ENCODE results near the gene SGCD.
"Not testable (repeated sequence)": the region's sequence is repeated elsewhere in the genome, so short reads cannot be mapped to it uniquely, and the experiment has no call there.

Gene SGCD

DNA sequence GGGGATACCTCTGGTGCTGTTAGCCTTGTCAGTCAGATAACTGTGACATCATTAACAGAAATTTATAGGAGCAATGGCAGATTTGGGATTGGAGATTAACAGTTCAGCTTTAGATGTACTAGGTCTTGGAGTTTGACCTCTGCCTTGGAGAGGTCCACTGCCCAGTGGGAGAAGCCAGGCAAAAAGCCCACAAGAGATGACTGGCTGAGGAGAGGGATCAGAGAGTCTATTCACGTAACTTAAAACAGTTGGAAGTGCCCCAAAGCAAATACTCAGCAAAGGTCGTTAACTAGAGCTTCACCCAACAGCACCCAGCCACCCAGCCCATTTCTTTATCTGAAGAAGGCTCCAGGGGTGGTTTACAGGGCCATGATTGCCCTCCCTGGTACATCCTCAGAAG, 290.5 kb downstream of the SGCD start:
- no peak overlapping the region for H3K27ac Mint-ChIP-seq
- no peak overlapping the region for H3K4me3 Mint-ChIP-seq
- no peaks in the 10 kb centered on the region for H3K9me3 Mint-ChIP-seq
- no peak for DNase-seq (ENCODE audit: low spot score)
- H3K36me3 Mint-ChIP-seq (ENCODE audit: low read depth): no peaks in the 10 kb centered on the region
- no peaks in the 10 kb centered on the region for H3K4me1 Mint-ChIP-seq (ENCODE audit: low read depth)
- H3K27me3 Mint-ChIP-seq (ENCODE audit: low read depth): peaks cover 2% of the 10 kb centered on the region

DNA sequence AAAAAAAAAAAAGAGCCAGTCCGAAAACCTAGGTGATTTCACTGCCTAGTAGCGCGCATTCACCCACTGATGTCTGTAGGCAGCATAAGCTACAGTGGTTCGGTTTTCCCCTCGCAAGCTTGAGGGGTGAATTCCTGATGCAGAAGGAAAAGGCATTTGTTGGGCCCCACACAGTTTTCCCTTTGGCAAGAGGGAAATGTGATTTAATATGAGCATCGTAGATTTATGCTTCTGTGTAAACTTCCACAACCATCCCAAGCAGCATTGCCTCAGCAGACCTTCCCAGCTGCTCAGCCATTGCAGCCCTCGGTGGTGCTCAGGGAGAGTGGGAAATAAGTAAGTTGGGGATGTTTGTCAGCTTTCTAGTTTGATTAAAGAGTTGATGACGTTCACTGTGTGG, 291.6 kb downstream of the SGCD start:
- H3K4me3 Mint-ChIP-seq: no peak overlapping the region
- H3K36me3 Mint-ChIP-seq (ENCODE audit: low read depth): no peaks in the 10 kb centered on the region
- no peak overlapping the region for H3K27ac Mint-ChIP-seq
- peaks cover 2% of the 10 kb centered on the region for H3K27me3 Mint-ChIP-seq (ENCODE audit: low read depth)
- no peaks in the 10 kb centered on the region for H3K9me3 Mint-ChIP-seq
- no peaks in the 10 kb centered on the region for H3K4me1 Mint-ChIP-seq (ENCODE audit: low read depth)
- no peak for DNase-seq (ENCODE audit: low spot score)

DNA sequence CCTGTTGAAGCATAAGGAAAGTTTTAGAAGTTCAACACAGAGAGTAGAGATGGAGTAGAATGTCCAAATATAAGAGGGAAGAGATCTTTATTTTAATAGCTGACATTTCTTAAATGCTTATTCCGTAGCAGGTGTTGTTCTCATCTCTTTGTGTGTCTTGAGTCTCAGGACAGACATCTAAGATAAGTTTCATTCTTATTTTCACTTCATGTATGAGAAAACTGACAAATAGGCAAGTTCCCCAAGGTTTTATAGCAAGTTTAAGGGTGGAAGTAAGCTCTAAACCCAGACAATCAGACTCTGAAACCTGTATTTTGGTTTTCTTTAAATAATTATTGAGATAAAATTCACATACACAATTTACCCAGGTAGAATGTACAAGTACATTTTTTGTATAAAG, 294.8 kb downstream of the SGCD start:
- Mint-ChIP-seq H3K4me3 (no peak overlapping the region), H3K4me1 (ENCODE audit: low read depth) (no peaks in the 10 kb centered on the region), H3K36me3 (ENCODE audit: low read depth) (no peaks in the 10 kb centered on the region), H3K9me3 (no peaks in the 10 kb centered on the region), H3K27ac (no peak overlapping the region), H3K27me3 (ENCODE audit: low read depth) (peaks cover 2% of the 10 kb centered on the region)
- no peak for DNase-seq (ENCODE audit: low spot score)

DNA sequence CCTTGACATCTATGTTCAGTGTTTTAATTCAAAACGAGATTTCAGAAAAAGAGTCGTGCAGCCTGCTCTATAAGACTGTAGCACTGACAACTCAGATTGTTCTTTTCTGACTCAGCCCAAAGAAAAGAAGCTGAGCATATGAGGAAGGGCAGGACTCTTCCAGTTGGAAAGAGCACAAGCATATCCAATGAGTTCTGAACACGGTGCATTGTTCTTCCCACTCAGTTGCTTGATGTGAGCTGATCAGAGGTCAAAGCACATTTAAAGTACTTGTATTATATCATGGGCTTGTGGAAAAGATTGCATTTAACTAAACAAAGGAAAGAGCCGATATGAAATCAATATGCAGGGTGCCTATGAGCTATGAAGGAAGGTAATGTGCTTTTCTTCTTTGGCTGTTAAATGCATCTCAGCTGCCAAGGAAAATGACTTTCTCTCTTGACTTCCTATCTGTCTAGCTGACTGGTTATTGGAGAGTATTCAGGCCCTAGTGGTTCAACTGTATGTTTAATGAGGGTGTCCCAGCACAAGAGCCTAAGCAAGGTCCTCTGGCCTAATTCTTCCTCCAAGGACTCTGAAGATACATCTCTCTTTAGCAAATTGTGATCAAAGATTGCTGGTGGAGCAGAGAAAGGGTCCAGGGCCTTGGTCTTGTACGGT, 296.5 kb downstream of the SGCD start:
- H3K27ac Mint-ChIP-seq: no peak overlapping the region
- no peaks in the 10 kb centered on the region for H3K9me3 Mint-ChIP-seq
- H3K36me3 Mint-ChIP-seq (ENCODE audit: low read depth): no peaks in the 10 kb centered on the region
- DNase-seq (ENCODE audit: low spot score): no peak
- H3K4me1 Mint-ChIP-seq (ENCODE audit: low read depth): no peaks in the 10 kb centered on the region
- H3K4me3 Mint-ChIP-seq: no peak overlapping the region
- H3K27me3 Mint-ChIP-seq (ENCODE audit: low read depth): peaks cover 2% of the 10 kb centered on the region

DNA sequence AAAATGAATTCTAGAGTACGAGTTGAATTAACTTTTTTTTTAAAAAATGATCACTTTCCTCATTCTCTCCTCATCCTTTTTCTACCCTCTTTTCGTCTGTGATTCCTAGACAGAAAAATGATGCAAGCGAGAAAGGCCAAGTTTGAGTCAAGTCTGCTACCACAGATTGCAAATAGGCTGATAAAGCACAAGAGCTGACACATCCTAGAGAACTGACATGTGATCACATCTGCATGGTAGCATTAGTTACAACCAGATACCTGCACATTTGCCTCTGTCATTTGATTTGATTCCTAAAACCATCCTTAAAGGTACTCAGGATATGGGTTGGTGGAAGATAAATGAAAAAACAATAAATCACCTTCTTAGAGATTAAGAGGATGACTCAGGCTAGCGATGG, 297.7 kb downstream of the SGCD start:
- H3K4me1 Mint-ChIP-seq (ENCODE audit: low read depth): no peaks in the 10 kb centered on the region
- H3K4me3 Mint-ChIP-seq: no peak overlapping the region

DNA sequence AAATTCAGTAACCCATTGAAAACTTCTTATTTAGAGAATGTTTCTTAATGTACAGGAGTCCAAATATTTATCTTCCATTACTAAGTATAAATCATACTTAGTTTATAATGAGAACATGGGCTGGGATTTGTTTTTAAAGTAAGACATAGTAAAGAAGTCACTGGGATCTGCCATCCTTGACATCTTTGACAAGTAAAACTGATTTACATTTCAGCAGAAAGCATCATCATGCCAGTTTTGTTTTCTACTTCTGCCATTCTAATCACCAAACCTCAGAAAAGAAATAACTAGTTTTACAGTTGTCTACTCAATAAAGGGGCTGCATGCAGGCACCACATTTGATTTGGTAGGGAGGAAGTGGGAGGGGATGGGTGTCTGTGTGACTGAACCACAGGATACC, 301.5 kb downstream of the SGCD start:
- H3K9me3 Mint-ChIP-seq: no peaks in the 10 kb centered on the region
- H3K36me3 Mint-ChIP-seq (ENCODE audit: low read depth): no peaks in the 10 kb centered on the region
- no peaks in the 10 kb centered on the region for H3K27me3 Mint-ChIP-seq (ENCODE audit: low read depth)
- H3K27ac Mint-ChIP-seq: no peak overlapping the region
- no peak for DNase-seq (ENCODE audit: low spot score)
- H3K4me3 Mint-ChIP-seq: no peak overlapping the region
- no peaks in the 10 kb centered on the region for H3K4me1 Mint-ChIP-seq (ENCODE audit: low read depth)

More for the DNA sequence above, 297.7 kb downstream of the SGCD start:
- no peaks in the 10 kb centered on the region for H3K9me3 Mint-ChIP-seq
- H3K27ac Mint-ChIP-seq: no peak overlapping the region
- no peaks in the 10 kb centered on the region for H3K36me3 Mint-ChIP-seq (ENCODE audit: low read depth)
- H3K27me3 Mint-ChIP-seq (ENCODE audit: low read depth): peaks cover 2% of the 10 kb centered on the region
- no peak for DNase-seq (ENCODE audit: low spot score)

DNA sequence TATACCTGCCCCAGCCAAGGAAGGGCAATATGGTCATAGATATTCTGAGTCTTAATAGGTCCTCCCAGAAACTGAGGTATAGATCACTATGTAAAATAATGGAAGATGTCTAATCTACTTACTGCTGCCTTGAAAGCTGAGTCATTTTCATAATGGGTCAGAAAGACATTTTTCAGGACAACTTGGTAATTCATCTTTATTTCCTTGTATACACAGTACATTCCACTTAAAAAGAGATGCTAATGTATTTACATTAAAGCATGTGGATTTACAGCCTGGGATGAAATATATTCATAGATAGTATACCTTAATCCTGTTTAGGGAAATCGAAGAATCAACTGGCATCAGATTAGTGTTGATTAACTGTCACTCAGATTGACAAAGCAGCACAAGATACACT, 304.0 kb downstream of the SGCD start:
- Mint-ChIP-seq H3K4me1 (ENCODE audit: low read depth) (no peaks in the 10 kb centered on the region), H3K27me3 (ENCODE audit: low read depth) (no peaks in the 10 kb centered on the region), H3K4me3 (no peak overlapping the region), H3K27ac (no peak overlapping the region), H3K36me3 (ENCODE audit: low read depth) (no peaks in the 10 kb centered on the region), H3K9me3 (no peaks in the 10 kb centered on the region)
- no peak for DNase-seq (ENCODE audit: low spot score)

DNA sequence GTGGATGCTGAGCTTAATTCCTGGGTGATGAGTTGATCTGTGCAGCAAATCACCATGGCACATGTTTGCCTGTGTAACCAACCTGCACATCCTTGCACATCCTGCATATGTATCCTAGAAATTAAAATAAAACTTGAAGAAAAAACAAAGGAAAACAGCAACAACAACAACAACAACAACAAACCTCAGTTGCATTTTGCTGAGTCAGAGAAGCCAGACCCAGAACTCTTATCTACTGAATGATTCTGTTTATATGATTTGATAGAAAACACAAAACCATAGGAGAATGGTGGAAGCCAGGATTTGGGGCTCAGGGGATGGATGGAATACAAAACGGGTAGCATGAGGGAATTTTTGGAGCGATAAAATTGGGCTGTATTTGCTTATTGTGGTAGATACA, 307.3 kb downstream of the SGCD start:
- DNase-seq (ENCODE audit: low spot score): no peak
- Mint-ChIP-seq H3K9me3 (no peaks in the 10 kb centered on the region), H3K36me3 (ENCODE audit: low read depth) (no peaks in the 10 kb centered on the region), H3K4me3 (no peak overlapping the region), H3K27me3 (ENCODE audit: low read depth) (no peaks in the 10 kb centered on the region), H3K4me1 (ENCODE audit: low read depth) (no peaks in the 10 kb centered on the region), H3K27ac (no peak overlapping the region)

DNA sequence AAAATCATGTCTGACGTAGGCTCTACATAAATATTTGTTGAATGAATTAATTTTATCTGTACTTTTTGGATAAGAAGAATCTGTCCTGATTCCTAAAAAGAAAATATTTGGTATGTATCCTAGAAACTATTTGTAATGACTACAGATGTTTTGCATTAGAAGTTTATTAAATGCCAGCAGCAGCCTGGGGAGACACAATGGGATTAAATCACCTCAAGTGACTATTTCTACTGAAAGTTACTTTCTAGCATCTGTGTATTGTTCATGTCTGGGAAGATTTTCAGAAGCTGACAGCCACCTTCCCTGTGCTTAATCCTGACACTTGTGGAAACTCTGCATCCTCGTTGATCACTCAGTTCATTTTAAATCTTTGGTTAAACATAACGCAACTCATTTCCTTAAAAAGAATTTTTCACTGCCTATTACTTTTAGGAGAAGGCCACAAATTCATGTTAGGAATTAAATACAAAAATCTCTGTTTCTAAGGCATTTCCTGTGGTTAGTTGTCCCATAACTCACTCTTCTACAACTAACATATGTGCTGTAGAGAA, 313.8 kb downstream of the SGCD start:
- no peak overlapping the region for H3K27ac Mint-ChIP-seq

DNA sequence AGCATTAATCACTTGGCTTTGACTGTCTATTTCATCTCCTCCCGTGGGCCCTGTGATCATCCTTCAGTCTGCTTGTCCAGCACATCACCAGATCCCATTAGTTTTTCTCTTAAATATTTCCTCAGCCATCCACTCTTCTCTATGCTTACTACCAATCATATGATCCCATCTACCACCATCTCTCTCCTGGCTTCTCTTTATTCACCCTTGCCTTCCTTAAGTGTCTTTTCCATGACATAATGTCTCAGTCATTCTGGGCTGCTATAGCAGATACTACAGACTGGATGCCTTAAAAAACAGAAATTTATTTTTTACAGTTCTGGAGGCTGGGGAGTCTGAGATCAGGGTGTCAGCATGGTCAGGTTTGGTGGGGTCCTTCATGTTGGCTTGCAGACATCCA, 314.7 kb downstream of the SGCD start:
- DNase-seq (ENCODE audit: low spot score): no peak
- no peaks in the 10 kb centered on the region for H3K4me1 Mint-ChIP-seq (ENCODE audit: low read depth)

More for the DNA sequence above, 313.8 kb downstream of the SGCD start:
- Mint-ChIP-seq H3K9me3 (no peaks in the 10 kb centered on the region), H3K36me3 (ENCODE audit: low read depth) (no peaks in the 10 kb centered on the region), H3K4me1 (ENCODE audit: low read depth) (no peaks in the 10 kb centered on the region), H3K4me3 (no peak overlapping the region), H3K27me3 (ENCODE audit: low read depth) (peaks cover 4% of the 10 kb centered on the region)
- no peak for DNase-seq (ENCODE audit: low spot score)

DNA sequence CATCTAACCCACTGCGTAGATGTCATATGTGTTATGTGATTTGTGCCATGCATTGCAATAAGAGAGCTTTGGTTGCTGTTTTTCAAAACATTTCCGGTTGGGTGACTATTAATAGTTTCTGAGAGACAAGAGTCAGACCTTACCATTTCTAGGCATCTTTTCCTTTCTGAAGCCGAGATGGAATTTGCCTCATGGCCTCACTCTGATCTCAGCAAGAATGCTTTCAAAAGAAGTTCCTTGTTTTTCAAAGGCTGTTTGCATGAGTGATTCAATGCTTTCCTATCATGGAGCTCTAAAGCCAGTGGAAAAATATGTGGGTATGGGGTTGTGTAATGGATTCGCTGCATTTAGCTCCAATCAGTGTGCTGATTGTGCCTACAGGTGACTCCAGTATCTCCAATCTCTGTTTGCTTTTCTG, 320.1 kb downstream of the SGCD start:
- DNase-seq (ENCODE audit: low spot score): no peak
- H3K9me3 Mint-ChIP-seq: no peaks in the 10 kb centered on the region
- no peak overlapping the region for H3K4me3 Mint-ChIP-seq
- H3K36me3 Mint-ChIP-seq (ENCODE audit: low read depth): no peaks in the 10 kb centered on the region
- H3K27ac Mint-ChIP-seq: no peak overlapping the region
- no peaks in the 10 kb centered on the region for H3K4me1 Mint-ChIP-seq (ENCODE audit: low read depth)
- H3K27me3 Mint-ChIP-seq (ENCODE audit: low read depth): peaks cover 3% of the 10 kb centered on the region

More for the DNA sequence above, 314.7 kb downstream of the SGCD start:
- Mint-ChIP-seq H3K9me3 (no peaks in the 10 kb centered on the region), H3K36me3 (ENCODE audit: low read depth) (no peaks in the 10 kb centered on the region), H3K27ac (no peak overlapping the region), H3K27me3 (ENCODE audit: low read depth) (peaks cover 8% of the 10 kb centered on the region), H3K4me3 (no peak overlapping the region)

DNA sequence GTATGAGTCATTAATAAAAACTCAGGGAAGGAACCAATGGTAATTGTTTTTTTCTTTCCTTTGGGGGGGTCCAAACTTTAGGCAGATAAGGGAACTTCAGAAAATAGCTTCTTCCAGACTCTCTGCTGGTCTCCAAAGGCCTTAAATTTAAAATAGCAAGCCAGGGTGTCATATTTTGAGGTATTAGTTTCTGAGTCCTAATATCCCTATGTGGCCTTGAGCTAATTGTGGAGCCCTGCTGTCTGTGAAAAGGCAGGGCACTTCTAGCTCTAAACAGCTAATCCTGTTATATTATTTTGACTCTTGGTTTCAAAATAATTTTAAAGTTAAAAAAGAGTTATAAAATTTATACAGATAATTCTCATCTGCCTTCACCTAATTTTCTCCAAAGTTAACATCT, 327.5 kb downstream of the SGCD start:
- no peak overlapping the region for H3K4me3 Mint-ChIP-seq
- no peaks in the 10 kb centered on the region for H3K4me1 Mint-ChIP-seq (ENCODE audit: low read depth)
- no peaks in the 10 kb centered on the region for H3K9me3 Mint-ChIP-seq
- H3K36me3 Mint-ChIP-seq (ENCODE audit: low read depth): no peaks in the 10 kb centered on the region
- H3K27ac Mint-ChIP-seq: no peak overlapping the region
- no peak for DNase-seq (ENCODE audit: low spot score)
- H3K27me3 Mint-ChIP-seq (ENCODE audit: low read depth): peaks cover 5% of the 10 kb centered on the region

DNA sequence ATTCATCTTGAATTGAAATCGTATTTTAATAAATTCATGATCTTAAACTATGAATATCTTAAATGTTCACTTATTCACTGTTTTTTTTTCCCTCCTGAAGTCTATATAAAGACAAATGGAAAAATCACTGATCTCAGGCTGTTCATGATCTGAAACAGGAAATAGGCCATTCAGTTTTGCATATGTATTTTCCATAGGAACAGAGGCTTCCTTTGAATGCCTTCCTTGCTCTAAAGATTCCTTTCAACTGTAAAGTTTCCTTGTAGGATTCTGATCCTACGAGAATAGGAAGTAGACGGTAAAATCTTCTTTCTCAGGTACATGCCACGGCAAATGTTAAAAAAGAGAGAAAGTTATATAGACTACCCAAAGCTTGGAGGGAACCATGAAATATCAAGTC, 328.8 kb downstream of the SGCD start:
- H3K9me3 Mint-ChIP-seq: no peaks in the 10 kb centered on the region
- no peaks in the 10 kb centered on the region for H3K4me1 Mint-ChIP-seq (ENCODE audit: low read depth)
- H3K27me3 Mint-ChIP-seq (ENCODE audit: low read depth): peaks cover 5% of the 10 kb centered on the region
- H3K4me3 Mint-ChIP-seq: no peak overlapping the region
- H3K27ac Mint-ChIP-seq: no peak overlapping the region
- no peak for DNase-seq (ENCODE audit: low spot score)
- no peaks in the 10 kb centered on the region for H3K36me3 Mint-ChIP-seq (ENCODE audit: low read depth)

DNA sequence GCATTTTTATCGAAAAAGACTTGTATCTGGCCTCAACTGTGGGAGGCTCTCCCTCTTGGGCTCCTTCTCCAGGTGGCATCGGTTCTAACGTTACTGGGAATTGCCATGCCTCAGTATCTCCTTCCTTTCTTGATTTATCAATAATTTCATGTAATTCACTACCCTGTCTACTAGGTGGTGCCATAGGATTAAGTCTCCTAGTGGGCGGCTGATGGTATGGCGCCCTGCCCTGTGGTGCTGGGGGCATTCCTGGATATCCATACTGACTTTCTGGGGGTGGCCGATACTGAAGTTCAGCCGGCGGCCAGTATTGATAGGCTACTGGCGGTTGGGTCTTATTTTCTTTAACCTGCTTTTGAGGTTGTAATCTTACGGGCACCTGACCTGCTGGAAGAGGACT, 337.9 kb downstream of the SGCD start:
- not testable (repeated sequence) for H3K27ac Mint-ChIP-seq; H3K9me3 Mint-ChIP-seq; DNase-seq (ENCODE audit: low spot score); H3K4me1 Mint-ChIP-seq (ENCODE audit: low read depth); H3K4me3 Mint-ChIP-seq; H3K36me3 Mint-ChIP-seq (ENCODE audit: low read depth); H3K27me3 Mint-ChIP-seq (ENCODE audit: low read depth)

DNA sequence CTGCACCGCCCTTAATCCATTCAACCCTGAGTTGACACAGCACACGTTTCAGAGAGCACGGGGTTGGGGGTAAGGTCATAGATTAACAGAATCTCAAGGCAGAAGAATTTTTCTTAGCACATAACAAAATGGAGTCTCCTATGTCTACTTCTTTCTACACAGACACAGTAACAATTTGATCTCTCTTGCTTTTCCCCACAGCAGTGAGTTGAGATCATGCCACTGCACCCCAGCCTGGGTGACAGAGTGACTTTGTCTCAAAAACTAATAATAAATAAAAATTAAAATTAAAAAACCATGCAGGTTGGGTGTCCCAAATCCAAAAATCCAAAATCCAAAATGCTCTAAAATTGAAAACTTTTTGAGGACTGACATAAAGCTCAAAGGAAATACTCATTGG, 339.7 kb downstream of the SGCD start:
- not testable (repeated sequence) for H3K4me3 Mint-ChIP-seq; H3K27me3 Mint-ChIP-seq (ENCODE audit: low read depth); DNase-seq (ENCODE audit: low spot score); H3K4me1 Mint-ChIP-seq (ENCODE audit: low read depth); H3K36me3 Mint-ChIP-seq (ENCODE audit: low read depth); H3K9me3 Mint-ChIP-seq; H3K27ac Mint-ChIP-seq

Data from T-helper 2 cell treated with Interferon-gamma antibody and Interleukin-4, amounts not matched to agents 5 μg/mL and 100 μg/mL, for 36 hours (primary cell).